A673 (cell line): ENCODE measurements around the gene TOX4. TPM values are rescaled to one million over a fixed set of nuclear protein-coding genes. Genes with fewer than 3 reads are reported as not detected.

Experiments used
- BruUV-seq: library from RNA; stranded (reverse); fragments of 400-500 nt; replicated peaks from 2 replicates; lab custom pipeline; 2021; lab: Mats Ljungman, UMichigan
- CTCF ChIA-PET: fragments of 300-600 bp; sonication (Branson Sonifier 250); formaldehyde crosslinking; loops from one replicate; lab custom pipeline; 2022; ENCODE audit warnings: antibody characterized with exemption; lab: Charles Lee
- POLR2A ChIA-PET: fragments of 300-600 bp; sonication (Branson Sonifier 250); formaldehyde crosslinking; loops from one replicate; lab custom pipeline; 2022; ENCODE audit warnings: antibody characterized with exemption; ENCODE audit not compliant: low non-redundant PET; lab: Charles Lee
- DNase-seq: peaks from one replicate; pipeline ENCODE4 v3.0.0-alpha.2; 2015; ENCODE audit warnings: low spot score
- H3K27ac ChIP-seq: fragments of 200-600 bp; sonication (generic); 2 replicates; pipeline ENCODE4 v1.5.1; 2016; ENCODE audit warnings: mixed run types, low read depth, mild to moderate bottlenecking, mixed read lengths, antibody characterized with exemption, low read length; ENCODE audit not compliant: poor library complexity, severe bottlenecking
- H3K27me3 ChIP-seq: fragments of 200-600 bp; sonication (generic); replicated peaks from 2 replicates; pipeline ENCODE4 v1.6.1; 2017; ENCODE audit warnings: mixed run types, low read depth, mild to moderate bottlenecking, mixed read lengths, antibody characterized with exemption, low read length; ENCODE audit not compliant: insufficient read depth, poor library complexity
- H3K36me3 ChIP-seq: fragments of 200-600 bp; sonication (generic); 2 replicates; pipeline ENCODE4 v1.6.1; 2016; ENCODE audit warnings: mixed run types, mild to moderate bottlenecking, mixed read lengths, antibody characterized with exemption, low read length; ENCODE audit not compliant: insufficient read depth, poor library complexity, severe bottlenecking
- H3K4me1 ChIP-seq: fragments of 200-600 bp; sonication (generic); 2 replicates; pipeline ENCODE4 v1.6.1; 2017; ENCODE audit warnings: mixed run types, mild to moderate bottlenecking, mixed read lengths, antibody characterized with exemption, low read length; ENCODE audit not compliant: insufficient read depth, poor library complexity, severe bottlenecking
- H3K4me3 ChIP-seq: fragments of 200-600 bp; sonication (generic); 2 replicates; pipeline ENCODE4 v1.5.1; 2016; ENCODE audit warnings: low read depth, mixed run types, mild to moderate bottlenecking, mixed read lengths, low read length; ENCODE audit not compliant: poor library complexity, severe bottlenecking
- H3K9me3 ChIP-seq: fragments of 200-600 bp; sonication (generic); 2 replicates; pipeline ENCODE4 v1.6.1; 2016; ENCODE audit warnings: mixed run types, low read depth, mild to moderate bottlenecking, mixed read lengths, antibody characterized with exemption, low read length; ENCODE audit not compliant: poor library complexity, severe bottlenecking
- CTCF ChIP-seq: fragments of 300-800, 200-600 bp; sonication (generic); conservative IDR thresholded peaks from 2 replicates; pipeline ENCODE4 v1.5.1; 2017; ENCODE audit warnings: low read depth, mild to moderate bottlenecking, antibody characterized with exemption, low read length, moderate library complexity, mixed read lengths
- EZH2 ChIP-seq: fragments of 200-600 bp; sonication (generic); IDR thresholded peaks from 2 replicates; pipeline ENCODE4 v1.6.1; 2017; ENCODE audit warnings: borderline replicate concordance, low read depth, mild to moderate bottlenecking, mixed read lengths, antibody characterized with exemption, low read length; ENCODE audit not compliant: poor library complexity, severe bottlenecking
- intact Hi-C: fragments of 100-400 bp; cut with micrococcal nuclease; formaldehyde crosslinking; loops from one replicate; pipeline ENCODE4 v1.10.0; 2022; ENCODE audit not compliant: unreplicated experiment
- total RNA-seq: library from RNA; stranded (reverse); gene quantifications from 2 replicates; pipeline ENCODE4 v1.2.3, GENCODE V29; 2021

Gene TOX4
- total RNA-seq, 1 experiment from 2014 or later: 84.7 TPM

DNA sequence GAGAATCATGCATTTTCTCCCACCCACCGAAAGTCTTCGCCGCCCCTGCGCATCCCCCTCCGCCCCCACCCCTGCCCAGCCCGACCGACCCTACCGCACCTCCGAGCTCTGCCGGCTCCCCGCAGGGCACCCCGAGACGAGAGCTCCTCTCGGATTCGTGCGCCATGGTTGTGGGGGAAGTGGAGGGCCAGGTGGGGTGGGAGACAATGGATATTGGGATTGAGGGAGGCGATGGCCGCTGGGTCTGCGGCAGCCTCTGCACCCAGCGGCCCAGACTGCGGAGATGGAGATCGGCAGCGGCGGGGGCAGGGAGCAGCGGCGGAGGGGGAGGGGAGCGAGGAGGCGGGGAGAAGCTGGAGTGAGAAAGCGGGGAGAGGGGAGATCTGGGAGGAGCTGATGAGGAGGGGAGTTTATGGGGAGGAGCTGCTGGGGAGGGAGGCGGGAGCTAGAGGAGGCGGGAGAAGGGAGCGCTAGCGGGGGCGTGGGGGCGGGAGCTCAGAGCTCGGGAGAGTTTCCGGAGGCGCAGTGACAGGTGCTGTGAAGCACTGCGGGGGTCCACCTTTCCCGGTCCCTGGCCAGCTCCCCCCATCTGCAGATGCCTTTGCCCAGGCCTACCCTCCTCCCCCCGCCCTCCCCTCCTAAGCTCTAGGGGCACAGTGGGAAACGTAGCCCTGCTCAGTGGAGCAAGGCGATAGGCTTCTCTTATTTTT, 49.1 kb downstream of the TOX4 start, which contains the start of gene SALL2:
TSS of gene SALL2 (minus strand) at position 385 of the 710 bp plus-strand sequence. CDS start at position 166, 219 bp downstream.
- intact Hi-C loops: loop anchor here (1.0 kb wide), 1 partner anchor 8 kb away; no protein-coding TSS in a partner anchor
- Histone ChIP-seq H3K36me3 (peaks cover 48% of the 10 kb centered on the region), H3K9me3 (no peaks in the 10 kb centered on the region), H3K4me3 (peak within 1 kb of the TSS; percentile 92), H3K27ac (peak within 1 kb of the TSS; percentile 85), H3K4me1 (peaks cover 55% of the 10 kb centered on the region), H3K27me3 (no peaks in the 10 kb centered on the region)
- DNase-seq: peak; percentile 94
- CTCF ChIA-PET: interaction anchor here (0.6 to 1.2 kb wide), 4 partner anchors 8 to 622 kb away, joined by 3 to 4 read pairs (median 3); no protein-coding TSS in a partner anchor
- POLR2A ChIA-PET: interaction anchor here (0.6 to 1.3 kb wide), 3 partner anchors 8 to 117 kb away, joined by 3 to 7 read pairs (median 5); no protein-coding TSS in a partner anchor
- no TSS peak for BruUV-seq
- TF ChIP-seq EZH2 (no peak), CTCF (no peak)

GRCh38 chr14:21526672-21527317, 49.8 kb downstream of the TOX4 start:
- BruUV-seq: no TSS peak

More at GRCh38 chr14:21526672-21527317, 49.8 kb downstream of the TOX4 start:
- CTCF ChIA-PET: interaction anchor here (0.6 to 1.2 kb wide), 3 partner anchors 7 to 621 kb away, joined by 3 to 4 read pairs (median 3); no protein-coding TSS in a partner anchor
- intact Hi-C loops: loop anchor here (1.0 kb wide), 1 partner anchor 8 kb away; no protein-coding TSS in a partner anchor
- Histone ChIP-seq H3K27me3 (no peaks in the 10 kb centered on the region), H3K27ac (peak overlapping the region; percentile 85), H3K9me3 (no peaks in the 10 kb centered on the region), H3K36me3 (peaks cover 41% of the 10 kb centered on the region), H3K4me1 (peaks cover 57% of the 10 kb centered on the region), H3K4me3 (peak overlapping the region; percentile 92)
- DNase-seq: peak; percentile 45
- no peak for TF ChIP-seq EZH2
- TF ChIP-seq CTCF: no peak
- POLR2A ChIA-PET: interaction anchor here (0.6 to 1.3 kb wide), 3 partner anchors 8 to 94 kb away, joined by 4 to 7 read pairs (median 5); no protein-coding TSS in a partner anchor
